HepG2 (cell line): ENCODE data around the gene NUDT13. TPM values are rescaled to one million over a fixed set of nuclear protein-coding genes. Genes with fewer than 3 reads are reported as not detected.
A peak's percentile ranks its signal among the peaks of the same experiment; 100 is the strongest.

Experiments
- ARID2 ChIP-seq: sonication (generic); formaldehyde crosslinking; IDR thresholded peaks from 2 replicates; pipeline ENCODE4 v1.8.1; 2022; ENCODE audit warnings: mild to moderate bottlenecking, missing genetic modification reagents, borderline replicate concordance
- CHCHD3 ChIP-seq: sonication (generic); formaldehyde crosslinking; IDR thresholded peaks from 2 replicates; pipeline ENCODE4 v1.8.0; 2022; ENCODE audit warnings: mild to moderate bottlenecking, missing genetic modification reagents, moderate library complexity
- EEA1 ChIP-seq: sonication (generic); formaldehyde crosslinking; IDR thresholded peaks from 2 replicates; pipeline ENCODE4 v1.5.1; 2020; ENCODE audit warnings: mild to moderate bottlenecking, missing genetic modification reagents, borderline replicate concordance
- FOXK2 ChIP-seq: fragments of 450-650 bp; IDR thresholded peaks from 2 replicates; pipeline ENCODE4 v1.6.1; 2016
- GMEB2 ChIP-seq: IDR thresholded peaks from 2 replicates; pipeline ENCODE4 v1.6.1; 2016; ENCODE audit warnings: missing biosample characterization, missing genetic modification reagents, low read depth
- HOXA3 ChIP-seq: sonication (generic); formaldehyde crosslinking; IDR thresholded peaks from 2 replicates; pipeline ENCODE4 v1.5.0; 2020; ENCODE audit warnings: missing genetic modification reagents
- POLR2AphosphoS5 ChIP-seq: IDR thresholded peaks from 2 replicates; pipeline ENCODE4 v1.6.1; 2012; ENCODE audit warnings: low read depth, low read length
- TAF1 ChIP-seq: sonication (generic); formaldehyde crosslinking; IDR thresholded peaks from 2 replicates; pipeline ENCODE4 v1.4.0; 2020; ENCODE audit warnings: missing genetic modification reagents
- U2AF2 ChIP-seq: fragments of 200-400 bp; formaldehyde crosslinking; IDR thresholded peaks from 2 replicates; pipeline ENCODE4 v1.6.1; 2017; ENCODE audit warnings: low read depth, mild to moderate bottlenecking, low read length
- ZBTB49 ChIP-seq: sonication (generic); formaldehyde crosslinking; IDR thresholded peaks from 2 replicates; pipeline ENCODE4 v1.4.0; 2020; ENCODE audit warnings: missing genetic modification reagents, borderline replicate concordance
- ZFP36L1 ChIP-seq: sonication (generic); formaldehyde crosslinking; IDR thresholded peaks from 2 replicates; pipeline ENCODE4 v1.8.0; 2022; ENCODE audit warnings: mild to moderate bottlenecking, missing genetic modification reagents, moderate library complexity
- ZNF142 ChIP-seq: sonication (generic); formaldehyde crosslinking; IDR thresholded peaks from 2 replicates; pipeline ENCODE4 v1.4.0; 2020; ENCODE audit warnings: missing genetic modification reagents
- ZNF329 ChIP-seq: sonication (generic); formaldehyde crosslinking; IDR thresholded peaks from 2 replicates; pipeline ENCODE4 v1.9.0; 2021; ENCODE audit warnings: low read depth, mild to moderate bottlenecking, missing genetic modification reagents
- ZNF337 ChIP-seq: sonication (generic); formaldehyde crosslinking; IDR thresholded peaks from 2 replicates; pipeline ENCODE4 v1.5.1; 2020; ENCODE audit warnings: missing genetic modification reagents, low read depth, mild to moderate bottlenecking, borderline replicate concordance
- ZNF773 ChIP-seq: sonication (generic); formaldehyde crosslinking; IDR thresholded peaks from 2 replicates; pipeline ENCODE4 v1.4.0; 2020; ENCODE audit warnings: missing genetic modification reagents, borderline replicate concordance
- ZNF784 ChIP-seq: sonication (generic); formaldehyde crosslinking; IDR thresholded peaks from 2 replicates; pipeline ENCODE4 v1.5.1; 2020; ENCODE audit warnings: missing genetic modification reagents, mild to moderate bottlenecking, borderline replicate concordance
- ZZZ3 ChIP-seq: sonication (generic); formaldehyde crosslinking; IDR thresholded peaks from 2 replicates; pipeline ENCODE4 v1.4.0; 2020; ENCODE audit warnings: missing genetic modification reagents, mild to moderate bottlenecking, borderline replicate concordance
- polyA plus RNA-seq, 8 experiments: library from polyadenylated mRNA; depleted of rRNA in 3 of 8; stranded (reverse) in 7 of 8; unstranded in 1 of 8; fragments of >200 nt; fragmentation: Illumina TruSeq in 4 of 8; extraction: Trizol in 4 of 8; gene quantifications; 2 replicates each; pipeline versions ENCODE4 v1.2.1 to v1.2.3, GENCODE V29; 2011 to 2016; ENCODE audit warnings: low read depth in 4 of 8, missing spikeins in 1 of 8, mixed read lengths in 1 of 8; ENCODE audit not compliant: insufficient read depth in 1 of 8
- total RNA-seq, 5 experiments: library from RNA; depleted of rRNA; stranded (reverse); fragments of >200 nt; fragmentation: Illumina TruSeq; extraction: Trizol; gene quantifications; 2 replicates each; pipeline ENCODE4 v1.2.3, GENCODE V29; 2016; ENCODE audit warnings: low read depth in 1 of 5

Gene NUDT13
- total and polyA plus RNA-seq, 2 of the 13 experiments (the other 11 are each of a cell fraction or from before 2014, with no cell fraction given): 4.2 to 6.5 TPM

- no peak for TF ChIP-seq ZBTB49
- TF ChIP-seq TAF1 (CRISPR knock-in tag): no peak
- TF ChIP-seq ZNF773: no peak
- TF ChIP-seq ZZZ3 (CRISPR knock-in tag): no peak
- peak; percentile 26; the same call in 1 of the 2 replicates for TF ChIP-seq ZNF784
- TF ChIP-seq ARID2 (CRISPR knock-in tag): 0 out of 2 replicates have a peak, but pooled peaks have one; percentile 1
- TF ChIP-seq HOXA3 (CRISPR knock-in tag): no peak
- TF ChIP-seq ZNF329: no peak
- peak; percentile 77; the same call in 1 of the 2 replicates for TF ChIP-seq U2AF2
- TF ChIP-seq FOXK2: no peak
- TF ChIP-seq CHCHD3 (CRISPR knock-in tag): 0 out of 2 replicates have a peak, but pooled peaks have one; percentile 59
- TF ChIP-seq ZNF142: 0 out of 2 replicates have a peak, but pooled peaks have one; percentile 1
- TF ChIP-seq GMEB2 (CRISPR knock-in tag): no peak
- 0 out of 2 replicates have a peak, but pooled peaks have one; percentile 8 for TF ChIP-seq EEA1 (CRISPR knock-in tag)
- TF ChIP-seq POLR2AphosphoS5: no peak
- TF ChIP-seq ZFP36L1 (CRISPR knock-in tag): no peak
- TF ChIP-seq ZNF337 (CRISPR knock-in tag): no peak
These were observed 14.2 kb upstream of the NUDT13 start (continued) for GRCh38 chr10:73096041-73096448.
